Right kidney (tissue), 1 donor: ENCODE data around the gene CCDC154.
A peak's percentile ranks its signal among the peaks of the same experiment; 100 is the strongest.
"Not testable (repeated sequence)": the region's sequence is repeated elsewhere in the genome, so short reads cannot be mapped to it uniquely, and the experiment has no call there.

ENCODE experiments used
- DNase-seq: peaks from one replicate; pipeline ENCODE4 v3.0.0-alpha.2; 2016

The CCDC154 gene

DNA sequence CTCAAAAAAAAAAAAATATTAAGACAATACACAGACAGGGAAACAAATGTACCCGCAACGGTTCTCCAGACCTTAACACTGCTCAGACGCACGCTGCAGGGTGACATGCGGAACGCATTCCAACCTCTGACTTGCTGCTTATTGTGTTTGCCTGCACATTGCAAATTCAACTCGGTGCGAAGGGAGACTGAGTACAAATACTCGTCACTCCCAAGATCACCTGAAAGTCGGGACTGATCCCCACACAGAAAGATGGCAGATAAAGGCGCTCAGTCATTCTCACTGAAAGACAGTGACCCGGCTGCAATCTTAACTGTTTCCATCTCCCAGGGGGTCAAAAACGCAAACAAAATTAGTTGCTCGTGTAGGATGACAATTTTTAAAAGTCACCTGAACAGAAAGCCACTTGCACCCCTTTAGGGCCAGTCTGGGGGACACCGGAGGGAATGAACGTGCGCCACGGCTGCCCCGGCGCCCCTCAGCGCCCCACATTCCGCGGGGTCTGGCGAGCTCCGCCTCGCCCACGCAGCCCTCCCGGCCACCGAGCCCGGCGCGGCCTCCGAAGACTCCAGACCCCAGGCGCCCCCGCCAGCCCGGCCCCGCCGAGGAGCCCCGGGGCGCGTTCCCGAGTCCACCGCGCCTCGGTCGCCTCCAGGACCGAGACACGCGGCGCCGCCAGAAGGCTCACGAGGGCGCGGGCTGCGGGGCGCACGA is 29.9 kb upstream of the CCDC154 start:
- DNase-seq: peak; percentile 23

DNA sequence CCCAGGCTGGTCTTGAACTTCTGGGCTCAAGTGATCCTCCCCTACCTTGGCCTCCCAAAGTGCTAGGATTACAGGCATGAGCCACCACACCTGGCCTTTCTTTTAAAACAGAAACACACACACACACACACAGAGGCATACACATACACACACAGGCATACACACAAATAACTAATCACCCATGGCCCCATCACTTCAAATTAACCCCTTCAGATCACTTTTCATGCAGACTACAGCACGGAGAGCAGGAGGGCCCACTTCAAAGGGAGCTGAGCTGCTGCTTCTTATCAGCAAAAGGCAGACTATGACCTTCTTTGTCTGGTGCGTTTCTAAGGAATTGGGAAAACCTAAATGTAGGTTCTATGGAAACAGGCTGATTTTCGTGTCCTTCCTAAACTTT is 28.6 kb upstream of the CCDC154 start:
- DNase-seq: no peak

DNA sequence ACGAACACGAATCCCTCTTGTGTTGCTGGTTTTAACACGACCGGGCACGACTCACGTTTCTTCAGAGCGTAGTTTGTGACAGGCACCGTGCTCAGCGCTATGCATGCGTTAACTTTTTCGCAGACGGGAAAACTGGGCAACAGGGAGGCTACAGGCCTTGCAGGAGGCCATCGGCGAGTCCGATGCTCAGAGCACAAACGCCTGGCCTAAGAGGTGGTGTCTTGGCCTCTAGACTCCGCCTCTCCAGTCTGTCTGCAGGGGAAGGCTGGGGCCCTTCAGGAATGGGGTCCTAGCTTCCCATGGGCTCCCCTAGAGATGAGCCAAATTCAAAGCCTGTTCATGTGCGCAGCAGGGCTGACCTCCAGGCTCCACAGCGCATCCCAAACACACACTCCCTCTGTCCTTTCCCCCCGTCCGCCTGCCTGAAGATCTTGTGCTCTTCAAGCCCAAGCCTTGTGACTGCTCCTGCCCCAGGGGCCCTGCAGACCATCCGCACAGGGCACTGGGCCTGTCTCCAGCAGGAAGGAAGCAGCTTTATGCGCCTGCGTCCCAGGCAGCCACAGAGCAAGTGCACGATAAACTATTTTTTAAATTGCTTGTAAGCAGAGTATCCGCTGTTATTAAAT is 27.3 kb upstream of the CCDC154 start:
- DNase-seq: no peak

DNA sequence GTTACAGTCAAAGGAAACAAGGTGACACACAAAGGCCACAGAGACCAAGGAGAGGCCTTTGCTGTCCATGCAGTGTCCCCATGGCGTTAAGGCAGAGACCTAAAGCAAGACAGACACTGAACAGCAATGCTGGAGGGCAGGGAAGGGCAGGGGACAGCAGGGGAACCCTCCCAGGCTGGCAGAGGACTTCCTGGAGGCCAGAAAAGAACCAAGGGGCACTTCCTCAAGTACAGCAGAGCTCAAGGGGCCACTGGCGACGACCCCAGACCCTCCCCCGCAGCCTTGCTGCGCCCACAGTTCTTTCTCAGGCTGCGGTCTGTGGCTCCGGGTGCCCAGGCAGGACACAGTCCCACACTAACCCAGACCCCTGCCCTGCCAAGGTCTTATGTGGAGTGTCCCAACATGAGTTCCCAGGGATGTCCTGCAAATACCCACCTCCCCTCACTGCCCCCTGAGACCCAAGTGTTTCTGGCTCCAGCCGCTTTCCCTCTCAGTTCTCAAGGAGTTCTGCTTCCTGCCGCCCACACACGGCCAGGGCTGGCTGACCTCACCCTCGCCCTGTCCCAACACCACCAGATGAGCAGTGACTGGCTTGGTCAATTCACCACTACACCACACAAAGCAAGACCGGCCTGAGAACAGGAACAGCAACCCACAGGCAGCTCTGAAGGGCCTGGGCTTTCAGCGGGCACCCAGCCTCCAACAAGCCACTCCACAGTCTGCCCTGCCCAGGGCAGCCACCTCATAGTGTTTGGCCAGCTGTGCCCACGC is 26.3 kb upstream of the CCDC154 start:
- DNase-seq: no peak

DNA sequence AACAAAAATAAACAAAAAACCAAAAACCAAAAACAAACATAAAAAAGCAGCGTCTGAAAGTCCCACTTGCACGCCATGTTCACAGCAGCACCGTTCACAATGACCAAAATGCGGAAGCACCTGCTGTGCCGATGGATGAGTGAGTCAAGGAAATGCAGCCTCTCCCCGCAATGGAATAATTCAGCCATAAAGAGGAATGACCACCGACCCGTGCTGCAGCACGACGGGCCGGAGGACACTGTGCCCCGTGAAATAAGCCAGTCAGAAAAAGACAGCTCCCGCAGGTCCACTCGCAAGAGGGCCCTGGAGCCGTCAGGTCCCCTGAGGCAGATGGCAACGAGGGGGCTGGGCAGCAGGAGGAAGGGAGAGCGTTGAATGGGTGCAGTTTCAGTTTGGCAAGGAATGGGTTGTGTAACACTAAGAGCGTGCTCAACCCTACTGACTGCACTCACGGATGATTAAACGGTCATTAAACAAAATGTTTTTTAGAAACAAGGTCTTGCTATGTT is 25.4 kb upstream of the CCDC154 start:
- DNase-seq: no peak

DNA sequence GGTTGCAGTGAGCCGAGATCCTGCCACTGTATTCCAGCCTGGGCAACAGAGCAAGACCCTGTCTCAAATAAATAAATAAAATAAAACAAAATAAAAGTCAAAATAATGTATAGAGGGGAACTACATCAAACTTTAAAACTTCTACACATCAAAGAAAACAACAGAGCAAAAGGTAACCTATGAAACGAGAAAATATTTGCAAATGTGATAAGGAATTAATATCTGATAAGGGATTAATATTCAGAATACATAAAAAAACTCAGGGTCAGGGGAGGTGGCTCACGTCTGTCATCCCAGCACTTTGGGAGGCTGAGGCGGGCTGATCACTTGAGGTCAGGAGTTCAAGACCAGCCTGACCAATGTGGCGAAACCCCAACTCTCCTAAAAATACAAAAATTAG is 24.8 kb upstream of the CCDC154 start:
- not testable (repeated sequence) for DNase-seq

DNA sequence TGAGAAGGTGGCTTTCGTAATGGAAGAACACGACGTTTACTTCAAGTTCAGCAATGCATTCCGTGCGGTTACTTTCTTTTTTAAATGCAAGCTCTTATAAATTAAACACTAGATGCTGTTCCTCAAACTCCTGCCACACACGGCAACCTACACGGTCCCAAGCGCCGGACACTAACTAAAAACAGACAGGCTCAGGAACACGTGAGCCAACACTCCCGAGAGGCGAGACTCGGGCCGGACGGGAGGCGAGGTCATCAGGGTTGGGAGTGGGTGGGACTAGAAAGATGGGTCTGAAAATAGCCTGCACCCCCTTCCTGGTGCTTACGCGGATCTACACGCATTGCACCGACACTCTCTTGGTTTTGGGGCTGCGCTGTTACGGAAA is 24.1 kb upstream of the CCDC154 start:
- no peak for DNase-seq

DNA sequence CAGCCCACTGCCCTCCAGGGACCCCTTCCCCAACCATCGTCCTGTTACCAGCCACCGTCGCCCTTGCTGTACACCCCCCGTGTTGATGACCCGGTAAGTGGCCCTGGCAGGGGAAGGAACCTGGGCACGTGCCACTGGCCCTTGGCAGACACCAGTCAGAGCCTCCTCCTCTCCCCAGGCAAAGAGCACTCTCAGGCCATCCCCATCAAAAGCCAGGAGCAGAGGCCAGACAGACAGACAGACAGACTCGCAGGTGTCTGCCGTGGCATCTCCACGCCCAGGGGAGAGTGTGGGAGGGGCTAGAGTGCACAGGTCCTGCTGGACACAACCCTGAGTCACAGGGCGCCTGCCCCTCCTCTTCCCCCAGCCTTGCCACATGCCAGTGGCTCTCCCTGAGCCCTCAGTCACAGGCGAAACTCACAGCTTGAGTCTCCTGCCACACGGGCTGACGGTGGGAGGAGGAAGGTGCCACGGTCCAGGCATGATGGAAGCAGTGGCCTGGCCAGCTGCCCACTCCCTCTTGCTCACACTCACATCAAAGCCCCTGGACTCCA is 22.7 kb upstream of the CCDC154 start:
- DNase-seq: no peak

DNA sequence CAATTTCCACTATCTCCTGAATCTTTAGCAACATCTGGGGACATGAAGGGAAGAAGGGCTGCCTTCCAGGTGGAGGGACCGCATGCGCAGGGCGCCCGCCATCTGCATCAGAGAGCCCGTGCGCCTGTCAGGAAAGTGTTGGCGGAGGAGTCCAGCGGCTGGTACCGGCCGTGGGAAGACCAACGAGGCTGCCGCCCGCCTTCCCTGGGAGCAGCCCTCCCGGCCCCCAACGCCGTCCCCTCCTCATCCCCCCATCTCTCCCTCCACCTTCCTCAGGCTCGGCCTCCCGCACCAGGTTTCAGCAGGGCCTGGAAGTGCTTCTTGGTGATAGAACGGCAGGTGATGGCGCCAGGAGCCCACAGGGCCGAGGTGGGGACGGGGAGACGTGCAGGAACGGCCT is 21.7 kb upstream of the CCDC154 start:
- DNase-seq: no peak

DNA sequence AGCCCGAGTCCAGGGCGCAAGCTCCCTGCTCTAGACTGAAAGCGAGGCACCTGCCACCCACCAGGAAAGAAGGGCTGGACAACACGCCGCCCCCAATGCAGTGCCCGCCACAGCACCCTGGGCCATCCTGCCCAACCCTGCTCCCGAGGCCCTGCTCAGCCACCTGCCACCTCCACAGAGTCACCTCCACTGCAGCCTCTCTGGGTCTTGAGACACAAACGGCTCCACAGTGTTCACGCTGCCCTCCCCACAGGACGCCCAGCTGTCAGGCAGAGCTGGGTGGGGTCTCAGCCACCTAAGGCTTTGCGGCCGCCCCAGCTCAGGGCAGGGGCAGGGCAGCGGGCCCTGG is 21.2 kb upstream of the CCDC154 start:
- no peak for DNase-seq

DNA sequence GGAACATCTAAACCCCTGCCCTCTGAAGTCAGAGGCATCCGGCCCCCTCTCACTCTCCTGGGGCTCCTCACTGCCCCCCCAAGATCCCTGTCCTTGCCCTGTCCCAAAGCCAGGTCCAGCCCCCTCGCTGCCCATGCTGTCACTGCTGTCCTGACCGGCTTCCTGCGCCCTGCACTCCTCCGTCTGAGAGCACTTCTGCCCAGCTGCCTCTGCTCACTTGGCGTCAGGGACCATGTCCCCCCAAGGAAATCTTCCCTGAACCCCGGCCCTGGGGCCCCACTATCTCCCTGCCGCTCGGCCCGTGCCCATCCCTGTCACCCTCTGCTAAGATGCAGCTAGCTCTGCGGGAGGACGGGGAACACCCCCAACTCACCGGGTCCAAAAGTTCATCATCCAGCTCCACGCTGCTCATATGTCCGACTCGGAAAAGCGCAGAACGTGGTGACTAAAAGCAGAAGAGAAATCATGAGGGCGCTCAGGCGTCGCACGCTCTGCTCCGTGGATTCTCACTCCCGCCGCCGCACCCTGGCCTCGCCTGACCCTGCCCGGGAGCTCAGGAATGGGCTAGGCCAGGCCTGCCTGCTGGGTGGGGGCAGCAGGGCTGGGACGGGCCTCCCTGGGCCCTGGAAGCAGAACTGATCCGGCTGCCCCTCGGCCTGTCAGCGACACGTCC is 20.7 kb upstream of the CCDC154 start:
- no peak for DNase-seq

DNA sequence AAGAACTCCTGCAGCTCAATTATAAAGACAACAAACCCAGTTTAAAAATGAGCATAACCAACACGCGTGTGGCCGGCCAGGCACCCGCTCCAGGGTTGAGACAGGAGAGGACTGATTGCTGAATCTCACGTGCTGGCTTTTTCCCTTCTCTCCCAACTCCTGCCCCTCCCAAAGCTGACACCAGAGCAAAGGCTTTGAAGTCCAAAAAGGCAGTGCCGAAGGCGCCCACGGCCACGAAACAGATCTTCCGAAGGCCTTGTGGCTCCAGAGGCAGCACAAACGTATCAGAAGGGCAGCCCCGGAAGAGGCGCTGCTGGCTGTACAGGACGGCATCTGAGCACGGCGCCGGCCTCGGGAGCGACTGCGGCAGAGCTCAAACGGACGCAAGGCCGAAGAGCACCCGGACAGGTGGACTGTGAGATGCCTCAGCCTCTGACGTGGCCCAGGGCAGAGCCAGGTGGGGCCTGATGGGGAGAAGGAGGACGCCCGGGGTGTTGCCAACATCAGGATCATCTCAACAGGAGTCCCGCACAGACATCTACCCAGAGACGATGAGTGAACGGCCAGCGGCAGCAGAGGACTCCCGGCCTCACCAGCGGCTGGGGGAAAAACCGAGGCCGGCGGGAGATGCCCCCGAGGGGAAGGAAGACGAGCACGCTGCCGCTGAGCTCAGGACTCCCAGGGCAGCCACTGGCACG is 20.0 kb upstream of the CCDC154 start:
- DNase-seq: no peak

DNA sequence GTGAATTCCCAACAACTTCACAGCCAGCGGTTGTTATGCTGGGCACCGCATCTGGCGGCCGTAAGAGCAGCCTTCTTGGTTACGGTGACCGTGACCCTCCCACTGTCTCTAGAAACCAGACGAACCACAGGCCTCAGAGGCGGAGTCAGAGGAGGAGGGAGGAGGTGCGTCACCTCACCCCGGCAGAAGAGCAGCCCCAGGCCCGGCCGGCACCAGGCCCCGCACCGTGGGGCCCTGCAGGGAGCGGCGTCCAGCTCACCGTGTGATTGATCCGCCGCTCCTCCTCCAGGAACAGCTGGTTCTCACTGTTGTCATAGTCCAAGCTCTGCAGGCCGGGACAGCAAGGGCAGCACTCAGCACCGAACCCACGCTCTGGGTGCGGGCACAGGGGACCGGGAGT is 16.8 kb upstream of the CCDC154 start:
- DNase-seq: no peak

DNA sequence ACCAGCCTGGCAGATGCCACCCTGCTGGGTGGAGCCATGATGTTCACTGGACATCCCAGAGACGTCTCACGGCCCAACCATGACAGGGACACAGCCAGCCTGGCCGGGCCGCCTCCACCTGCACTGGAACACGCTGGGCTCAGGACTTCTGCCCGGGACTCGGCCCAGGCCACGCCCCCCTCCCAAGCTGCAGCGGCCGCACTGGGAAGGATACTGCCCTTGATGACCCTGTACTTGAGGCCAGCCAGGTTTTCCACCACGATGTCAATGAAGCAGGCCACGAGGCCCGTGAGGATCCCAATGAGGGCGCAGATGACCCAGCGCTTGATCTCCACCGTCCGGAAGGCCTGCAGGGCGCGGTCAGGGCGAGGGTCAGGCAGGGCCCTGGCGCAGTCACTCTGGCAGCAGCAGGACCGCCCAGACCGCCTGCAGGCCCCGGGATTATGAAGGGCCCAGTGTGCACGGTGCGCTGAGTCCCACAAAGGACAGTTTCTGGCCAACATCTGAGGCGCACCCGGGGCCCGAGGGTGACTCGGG is 16.3 kb upstream of the CCDC154 start:
- no peak for DNase-seq

DNA sequence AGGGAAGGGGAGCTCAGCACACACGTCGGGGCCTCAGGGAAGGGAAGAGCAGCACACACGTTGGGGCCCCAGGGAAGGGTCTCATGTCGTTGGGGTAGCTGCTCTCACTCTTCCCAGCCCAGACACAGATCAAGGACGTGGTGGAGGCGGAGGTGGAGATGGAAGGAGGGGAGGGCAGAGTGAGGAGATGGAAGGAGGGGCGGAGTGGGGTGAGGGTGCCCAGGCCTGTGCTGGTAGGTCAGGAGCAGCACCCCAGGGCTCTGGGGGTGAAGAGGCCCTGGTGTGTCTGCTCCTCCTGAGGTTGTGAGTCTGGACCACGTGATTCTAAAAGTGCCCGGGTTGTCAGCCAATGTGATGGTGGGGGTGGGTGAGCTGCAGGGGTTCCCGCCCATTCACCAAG is 15.6 kb upstream of the CCDC154 start:
- DNase-seq: no peak

DNA sequence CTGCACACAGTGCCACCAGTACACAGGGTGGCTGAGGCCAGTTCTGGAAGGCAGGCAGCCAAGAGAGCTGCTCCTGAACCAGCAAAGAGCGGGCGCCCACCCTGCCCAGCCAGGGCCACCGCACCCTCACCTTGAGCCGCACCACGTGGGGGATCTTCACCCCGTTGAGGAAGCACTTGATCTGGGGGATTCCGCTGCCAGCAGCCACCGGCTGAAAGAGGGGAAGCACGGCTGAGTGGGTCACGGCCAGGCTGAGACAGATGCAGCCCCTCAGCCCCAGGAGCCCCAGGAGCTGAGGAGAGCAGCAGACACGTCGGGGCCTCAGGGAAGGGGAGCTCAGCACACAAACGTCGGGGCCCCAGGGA is 14.6 kb upstream of the CCDC154 start:
- DNase-seq: no peak

DNA sequence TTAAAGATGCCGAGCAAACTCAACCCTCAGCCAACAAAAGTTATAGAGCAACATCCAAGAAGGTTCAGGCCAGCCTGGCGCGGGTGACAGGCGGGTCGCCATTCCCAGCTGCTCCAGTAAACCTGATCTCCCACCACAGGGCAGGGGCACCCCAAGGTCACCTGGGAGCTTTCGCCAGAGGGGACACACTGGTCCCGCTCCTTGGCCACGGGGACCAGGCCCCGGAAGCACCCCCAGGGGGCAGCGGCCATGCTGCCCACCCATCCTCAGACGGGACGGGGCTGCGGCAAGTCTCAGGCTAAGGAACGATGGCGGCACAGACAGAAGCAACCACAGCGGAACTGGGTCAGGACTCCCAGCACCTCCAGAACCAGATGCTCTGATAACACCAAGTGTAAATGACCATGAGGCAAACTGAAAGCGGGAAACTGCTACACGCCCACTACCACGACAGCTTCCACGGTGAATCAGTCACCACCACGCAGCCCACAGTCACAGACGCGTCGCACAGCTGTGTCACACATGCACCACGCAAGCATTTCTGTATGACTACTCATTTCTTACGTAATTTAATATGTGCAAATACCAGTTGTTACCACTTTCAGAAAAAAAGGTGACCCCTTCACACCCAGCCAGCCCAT is 14.1 kb upstream of the CCDC154 start:
- DNase-seq: no peak

DNA sequence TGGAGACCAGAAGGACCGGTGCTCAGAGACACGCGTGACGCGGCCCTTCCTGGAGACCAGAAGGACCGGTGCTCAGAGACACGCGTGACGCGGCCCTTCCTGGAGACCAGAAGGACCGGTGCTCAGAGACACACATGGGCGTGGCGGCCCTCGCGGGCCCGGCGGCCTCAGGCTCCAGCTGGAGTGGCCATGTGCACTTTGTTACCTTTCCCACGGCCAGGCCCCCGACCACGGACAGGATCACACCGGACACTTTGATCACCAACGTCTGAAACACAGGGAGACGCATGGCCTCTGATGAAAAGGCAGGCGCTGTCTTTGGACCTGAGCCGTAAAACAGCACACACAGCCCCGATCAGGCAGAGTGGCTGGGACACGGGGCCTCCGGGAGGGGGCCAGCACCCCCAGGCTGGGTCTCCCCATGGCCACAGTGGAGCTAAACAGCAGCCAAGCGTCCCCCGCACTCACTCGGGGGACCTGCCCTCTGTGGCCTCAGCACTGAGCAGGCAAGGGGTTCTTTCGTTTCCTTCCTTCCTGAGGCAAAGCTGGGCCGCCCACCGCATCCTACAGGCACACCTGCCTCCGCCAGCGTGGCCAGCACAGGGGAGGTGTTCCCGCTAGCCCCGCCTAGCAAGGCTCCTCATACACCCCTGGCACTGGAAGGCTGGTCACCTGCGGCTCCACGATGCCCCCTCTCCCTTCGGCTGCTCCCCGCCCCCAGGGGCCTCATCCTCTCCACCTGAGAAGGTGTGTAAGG is 13.3 kb upstream of the CCDC154 start:
- no peak for DNase-seq

DNA sequence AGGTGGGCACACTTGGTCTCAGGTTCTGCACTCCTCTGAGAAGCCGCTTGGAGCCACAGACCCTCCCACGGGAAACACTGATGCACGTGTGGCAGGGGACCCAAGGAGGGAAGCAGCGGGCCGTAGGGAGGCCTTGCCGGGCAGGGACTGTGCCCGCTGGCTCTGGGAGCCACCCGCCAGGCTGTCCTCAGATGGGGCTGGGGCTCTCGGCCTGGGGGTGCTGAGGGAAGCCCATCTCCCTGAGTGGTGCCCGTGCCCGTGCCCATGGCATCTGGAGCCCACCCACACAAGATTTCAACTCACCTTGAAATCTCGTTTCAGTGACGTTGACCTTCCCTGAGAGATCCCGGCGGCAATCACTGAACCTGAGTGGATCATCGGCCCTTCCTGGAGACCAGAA is 12.6 kb upstream of the CCDC154 start:
- DNase-seq: no peak
